ENCODE data around the gene AGBL4. TPM values are rescaled to one million over a fixed set of nuclear protein-coding genes. Genes with fewer than 3 reads are reported as not detected.

AGBL4 gene
- total and polyA plus RNA-seq, 7 donors, result 0.09 to 0.36 (median 0.16) TPM; not detected in 4

- intact Hi-C loops (cut with DNase I), result no loop called here
- Histone ChIP-seq H3K4me3 (no peak overlapping the region), H3K36me3 (no peaks in the 10 kb centered on the region), H3K27me3 (no peaks in the 10 kb centered on the region), H3K9me3 (no peaks in the 10 kb centered on the region), H3K4me1 (peaks cover 0 to 10% (median 4%) of the 10 kb centered on the region in 4 donors), H3K27ac (no peak overlapping the region)
- DNase-seq, result no peak
- TF ChIP-seq EP300 (IDR thresholded peaks at IDR 0.05) (no peak), POLR2AphosphoS5 (IDR thresholded peaks at IDR 0.05) (no peak), CTCF (IDR thresholded peaks at IDR 0.05) (no peak), POLR2A (IDR thresholded peaks at IDR 0.05) (no peak)
- WGBS, 2 donors, result 72 to 80% methylated on average over 13 of the region's 13 CpGs
Observed at GRCh38 chr1:48687282-48688045, 1336.3 kb downstream of the AGBL4 start.

- Histone ChIP-seq H3K36me3 (no peaks in the 10 kb centered on the region), H3K27me3 (no peaks in the 10 kb centered on the region), H3K27ac (no peak overlapping the region), H3K9me3 (no peaks in the 10 kb centered on the region), H3K4me1 (no peaks in the 10 kb centered on the region), H3K4me3 (no peak overlapping the region)
- TF ChIP-seq EP300 (IDR thresholded peaks at IDR 0.05), result no peak
- TF ChIP-seq CTCF (IDR thresholded peaks at IDR 0.05), result no peak
- TF ChIP-seq POLR2AphosphoS5 (IDR thresholded peaks at IDR 0.05), result no peak
- TF ChIP-seq POLR2A (IDR thresholded peaks at IDR 0.05), result no peak
- no peak for DNase-seq
- intact Hi-C loops (cut with DNase I), result no loop called here
- 82 to 89% methylated on average over 5 of the region's 5 CpGs for WGBS, 2 donors
Observed at GRCh38 chr1:48686159-48686558, 1337.6 kb downstream of the AGBL4 start.

GRCh38 chr1:48684381-48684780 lies 1339.4 kb downstream of the AGBL4 start:
- H3K4me3 ChIP-seq, result no peak overlapping the region
- no peaks in the 10 kb centered on the region for H3K9me3 ChIP-seq
- H3K27ac ChIP-seq, result no peak overlapping the region
- no peaks in the 10 kb centered on the region for H3K4me1 ChIP-seq
- TF ChIP-seq EP300 (IDR thresholded peaks at IDR 0.05) (no peak), POLR2A (IDR thresholded peaks at IDR 0.05) (no peak), CTCF (IDR thresholded peaks at IDR 0.05) (no peak), POLR2AphosphoS5 (IDR thresholded peaks at IDR 0.05) (no peak)
- 93 to 95% methylated on average over 4 of the region's 4 CpGs for WGBS, 2 donors
- no peaks in the 10 kb centered on the region for H3K27me3 ChIP-seq
- DNase-seq, result no peak
- no peaks in the 10 kb centered on the region for H3K36me3 ChIP-seq
- intact Hi-C loops (cut with DNase I), result no loop called here

GRCh38 chr1:48683839-48684238 lies 1339.9 kb downstream of the AGBL4 start:
- DNase-seq, result no peak
- H3K9me3 ChIP-seq, result no peaks in the 10 kb centered on the region
- H3K4me3 ChIP-seq, result no peak overlapping the region
- WGBS, 2 donors, result 88 to 89% methylated on average over 3 of the region's 3 CpGs
- no peaks in the 10 kb centered on the region for H3K36me3 ChIP-seq
- H3K27me3 ChIP-seq, result no peaks in the 10 kb centered on the region
- TF ChIP-seq CTCF (IDR thresholded peaks at IDR 0.05), result no peak
- TF ChIP-seq EP300 (IDR thresholded peaks at IDR 0.05), result no peak
- TF ChIP-seq POLR2AphosphoS5 (IDR thresholded peaks at IDR 0.05), result no peak
- no peak for TF ChIP-seq POLR2A (IDR thresholded peaks at IDR 0.05)
- no peak overlapping the region for H3K27ac ChIP-seq
- no peaks in the 10 kb centered on the region for H3K4me1 ChIP-seq
- intact Hi-C loops (cut with DNase I), result no loop called here
